SHP77 (cell line): ENCODE data around the gene SLC9A1.
A peak's percentile ranks its signal among the peaks of the same experiment; 100 is the strongest.

Experiments
- DNase-seq, 2 experiments: peaks; one replicate each; lab custom pipeline; 2025; lab: John Stamatoyannopoulos, UW

Gene SLC9A1

GRCh38 chr1:27070390-27071048, 84.4 kb downstream of the SLC9A1 start:
- DNase-seq, result no peak

GRCh38 chr1:27068922-27069321, 86.0 kb downstream of the SLC9A1 start:
- DNase-seq, result no peak

- DNase-seq, result no peak
Observed at GRCh38 chr1:27065999-27066630, 88.8 kb downstream of the SLC9A1 start.

- no peak for DNase-seq
Observed at GRCh38 chr1:27060891-27061290, 94.0 kb downstream of the SLC9A1 start.

- no peak for DNase-seq
Observed at GRCh38 chr1:27058966-27059669, 95.8 kb downstream of the SLC9A1 start.

GRCh38 chr1:27057801-27058625, 96.9 kb downstream of the SLC9A1 start:
- DNase-seq, result peak in 1 of 2 experiments; percentile 45

GRCh38 chr1:27057389-27057788, 97.5 kb downstream of the SLC9A1 start:
- DNase-seq, result no peak

GRCh38 chr1:27053977-27054753, 100.8 kb downstream of the SLC9A1 start:
- no peak for DNase-seq

GRCh38 chr1:27052527-27052926, 102.4 kb downstream of the SLC9A1 start:
- no peak for DNase-seq

GRCh38 chr1:27049607-27050006, 105.3 kb downstream of the SLC9A1 start:
- no peak for DNase-seq

GRCh38 chr1:27049100-27049499, 105.8 kb downstream of the SLC9A1 start:
- no peak for DNase-seq
